CD4-positive, alpha-beta T cell treated with Interleukin-17A for 1 hour (primary cell): ENCODE measurements around the gene CD163L1.

Experiments used
- DNase-seq: peaks from one replicate; pipeline ENCODE4 v3.0.0-alpha.2; 2020

Gene CD163L1

GRCh38 chr12:7321624-7322023 lies 122.3 kb downstream of the CD163L1 start:
- no peak for DNase-seq

GRCh38 chr12:7319930-7320329 lies 124.0 kb downstream of the CD163L1 start:
- no peak for DNase-seq

DNA sequence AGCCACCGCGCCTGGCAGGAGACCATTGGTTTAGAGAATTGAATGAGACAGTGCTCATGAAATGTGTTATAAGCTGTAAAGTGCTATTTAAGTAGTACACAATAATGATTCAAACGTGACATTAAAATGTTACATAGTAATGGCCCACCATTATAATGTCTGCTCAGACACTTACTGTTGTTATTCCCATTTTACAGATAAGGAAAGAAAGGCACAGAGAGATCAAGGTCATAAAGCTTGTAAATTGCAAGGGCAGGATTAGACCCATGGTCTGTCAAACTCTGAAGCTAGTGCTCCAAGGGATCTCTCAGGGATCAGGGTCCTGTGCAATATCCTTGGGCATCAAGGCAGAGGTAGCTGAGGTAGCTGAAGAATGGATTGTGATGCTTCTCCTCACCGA lies 133.9 kb downstream of the CD163L1 start:
- DNase-seq: no peak
